Peyer's patch (tissue), 4 donors: ENCODE data around the gene MVK.

Experiments used
- POLR2A ChIP-seq, 2 donors: fragments of 450-650 bp; IDR thresholded peaks; one replicate each; pipeline ENCODE4 v1.5.1; 2017; ENCODE audit warnings: antibody characterized with exemption in 2 of 2, mild to moderate bottlenecking in 2 of 2, moderate library complexity in 2 of 2
- TF ChIP-seq, protein P1 (sequence below), 6 experiments: fragments of 450-650 bp in 4 of 6; fragments of 200-600 bp in 2 of 6; sonication (generic) in 1 of 6; IDR thresholded peaks; one replicate each; pipeline ENCODE4 v1.5.1; 2017 to 2019; ENCODE audit warnings: antibody characterized with exemption in 6 of 6, mild to moderate bottlenecking in 3 of 6, moderate library complexity in 1 of 6

DNA sequence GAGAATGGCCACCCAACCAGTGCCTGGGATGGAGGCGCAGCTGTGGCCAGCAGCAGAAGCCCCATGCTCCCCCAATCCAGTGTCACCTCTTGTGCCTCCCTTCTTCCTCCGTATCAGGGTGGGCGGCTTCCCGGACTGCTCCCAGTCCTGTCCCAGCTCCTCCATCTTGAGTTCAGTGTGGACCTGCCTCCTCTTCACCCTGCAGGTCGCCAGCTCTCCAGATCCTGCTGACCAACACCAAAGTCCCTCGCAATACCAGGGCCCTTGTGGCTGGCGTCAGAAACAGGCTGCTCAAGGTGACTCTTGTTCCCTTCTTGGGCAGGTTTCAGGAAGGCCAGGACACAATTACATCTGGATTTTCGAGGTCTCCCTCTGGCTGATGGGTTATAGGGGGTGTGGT lies 17.0 kb downstream of the MVK start:
- TF ChIP-seq, protein P1, sequence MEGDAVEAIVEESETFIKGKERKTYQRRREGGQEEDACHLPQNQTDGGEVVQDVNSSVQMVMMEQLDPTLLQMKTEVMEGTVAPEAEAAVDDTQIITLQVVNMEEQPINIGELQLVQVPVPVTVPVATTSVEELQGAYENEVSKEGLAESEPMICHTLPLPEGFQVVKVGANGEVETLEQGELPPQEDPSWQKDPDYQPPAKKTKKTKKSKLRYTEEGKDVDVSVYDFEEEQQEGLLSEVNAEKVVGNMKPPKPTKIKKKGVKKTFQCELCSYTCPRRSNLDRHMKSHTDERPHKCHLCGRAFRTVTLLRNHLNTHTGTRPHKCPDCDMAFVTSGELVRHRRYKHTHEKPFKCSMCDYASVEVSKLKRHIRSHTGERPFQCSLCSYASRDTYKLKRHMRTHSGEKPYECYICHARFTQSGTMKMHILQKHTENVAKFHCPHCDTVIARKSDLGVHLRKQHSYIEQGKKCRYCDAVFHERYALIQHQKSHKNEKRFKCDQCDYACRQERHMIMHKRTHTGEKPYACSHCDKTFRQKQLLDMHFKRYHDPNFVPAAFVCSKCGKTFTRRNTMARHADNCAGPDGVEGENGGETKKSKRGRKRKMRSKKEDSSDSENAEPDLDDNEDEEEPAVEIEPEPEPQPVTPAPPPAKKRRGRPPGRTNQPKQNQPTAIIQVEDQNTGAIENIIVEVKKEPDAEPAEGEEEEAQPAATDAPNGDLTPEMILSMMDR (IDR thresholded peaks at IDR 0.05) = no peak
- no peak for TF ChIP-seq POLR2A (IDR thresholded peaks at IDR 0.05)
